GM18868 (cell line): ENCODE measurements around the gene TBX3.

Experiments used
- ATAC-seq: cut with Tn5 transposase; IDR thresholded peaks from one replicate; pipeline ENCODE4 v1.9.1; 2021; ENCODE audit warnings: mild to moderate bottlenecking, moderate library complexity; ENCODE audit not compliant: unreplicated experiment

TBX3 gene

DNA sequence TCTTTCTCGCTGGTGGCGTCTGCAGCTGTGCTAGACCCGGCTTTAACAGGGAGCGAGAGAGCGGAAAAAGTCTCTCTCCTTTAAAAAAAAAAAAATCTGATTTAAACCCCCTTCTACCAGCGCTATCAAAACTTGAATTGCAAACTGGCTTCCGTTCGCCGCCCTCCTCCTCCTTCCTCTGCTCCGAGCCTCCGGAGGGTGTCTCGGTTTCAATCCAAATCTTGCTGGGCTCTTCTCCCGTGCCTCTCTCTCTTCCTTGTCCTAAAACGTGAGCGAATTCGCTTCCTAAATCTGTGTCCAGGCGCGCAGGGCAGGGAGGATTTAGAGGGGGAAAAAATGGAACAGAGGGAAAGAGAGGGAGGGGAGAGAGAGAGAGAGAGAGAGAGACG lies 272 bp downstream of the TBX3 start:
- no peak for ATAC-seq

DNA sequence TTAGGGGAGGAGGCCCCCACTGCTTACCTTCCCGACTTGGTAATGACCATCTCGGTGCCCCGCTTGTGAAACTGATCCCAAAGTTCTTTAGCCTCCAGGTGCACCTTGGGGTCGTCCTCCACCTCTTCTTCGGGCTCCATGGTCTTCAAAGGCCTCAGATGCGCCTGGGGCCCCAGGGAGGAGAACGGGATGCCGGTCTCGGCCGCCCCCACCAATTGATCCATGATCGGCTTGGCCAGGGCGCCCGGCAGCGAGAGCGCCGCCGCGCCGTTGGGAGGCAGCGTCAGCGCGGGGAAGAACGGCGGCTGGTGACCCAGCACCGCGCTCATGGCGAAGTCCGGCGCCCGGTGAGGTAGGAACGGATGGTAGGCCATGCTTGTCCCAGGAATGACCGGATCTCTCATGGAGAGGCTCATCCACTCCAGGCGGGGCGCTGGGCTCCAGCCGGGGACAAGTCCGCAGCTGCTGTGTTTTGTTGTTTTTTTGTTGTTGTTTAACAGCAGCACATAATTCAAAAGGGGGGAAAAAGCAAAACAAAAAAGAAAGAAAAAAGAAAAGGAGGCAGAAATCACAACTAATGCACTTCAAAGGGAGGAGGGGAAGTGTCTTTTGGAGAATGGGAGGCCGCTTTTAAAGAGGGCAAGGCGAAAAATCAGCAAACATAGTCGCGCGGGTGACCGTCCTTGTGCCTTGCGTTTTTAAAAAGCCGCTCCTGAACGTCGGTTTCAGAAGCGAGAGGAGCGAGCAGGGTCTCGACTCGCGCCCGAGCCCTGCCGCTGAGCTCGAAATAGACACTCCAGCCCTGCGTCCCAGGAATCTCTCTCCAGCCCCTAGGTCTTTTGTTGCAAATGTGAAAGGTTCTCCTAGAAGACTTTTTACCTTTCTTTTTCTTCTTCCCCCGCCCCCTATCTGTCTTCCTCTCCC lies 928 bp downstream of the TBX3 start:
- ATAC-seq, result no peak

DNA sequence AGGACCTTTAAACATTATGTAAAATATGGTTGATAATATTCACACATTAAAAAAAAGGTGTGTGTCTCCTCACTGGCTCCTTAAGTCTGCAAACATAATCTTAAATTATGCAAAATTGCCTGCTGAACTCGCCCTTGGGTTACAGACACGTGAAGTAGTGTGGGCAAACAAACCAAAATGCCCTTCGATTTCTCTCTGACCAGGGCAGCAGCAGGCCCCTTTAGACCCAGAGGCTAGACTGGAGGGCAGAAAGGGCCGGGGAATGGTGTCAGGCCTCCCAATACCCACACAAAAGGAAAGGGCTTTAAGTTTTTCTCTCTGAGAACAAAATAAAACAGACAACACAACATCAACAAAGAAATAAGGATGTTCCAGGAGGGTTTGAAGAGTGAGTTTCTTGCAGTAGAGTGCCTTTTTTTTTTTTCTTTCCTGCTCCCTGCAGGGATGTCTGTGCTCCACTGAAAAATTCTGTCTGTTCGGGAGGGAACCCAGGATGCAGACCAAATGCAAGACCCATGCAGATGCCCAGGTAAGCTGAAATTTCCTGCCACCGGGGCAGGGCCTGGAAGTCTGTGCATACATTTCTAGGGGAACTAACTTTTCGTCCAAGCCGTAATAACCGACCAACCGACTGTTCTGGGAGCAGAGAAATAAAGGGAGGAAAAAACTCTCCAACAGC lies 1.7 kb downstream of the TBX3 start:
- no peak for ATAC-seq

GRCh38 chr12:114681116-114681871 lies 2.7 kb downstream of the TBX3 start:
- ATAC-seq, result no peak

- ATAC-seq, result no peak
Measured at GRCh38 chr12:114680604-114681069, 3.3 kb downstream of the TBX3 start.

GRCh38 chr12:114679942-114680341 lies 4.0 kb downstream of the TBX3 start:
- ATAC-seq, result no peak

DNA sequence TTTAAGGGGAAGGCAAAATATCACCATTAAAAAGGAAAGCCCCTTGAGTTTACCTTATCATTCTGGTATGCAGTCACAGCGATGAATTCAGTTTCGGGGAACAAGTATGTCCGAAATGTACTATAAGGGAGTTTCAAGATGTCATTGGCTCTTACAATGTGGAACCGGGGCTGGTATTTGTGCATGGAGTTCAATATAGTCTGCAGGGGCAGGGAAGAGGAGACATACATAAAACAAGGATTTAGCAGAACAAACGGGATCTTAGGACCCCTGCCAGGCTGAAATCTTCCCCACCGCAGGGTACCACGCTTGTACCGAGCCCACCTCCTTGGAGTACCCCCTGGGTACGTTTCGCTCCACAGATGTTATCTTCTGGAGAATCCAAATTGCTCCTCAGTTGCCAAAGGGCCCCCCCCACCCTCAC lies 4.5 kb downstream of the TBX3 start:
- no peak for ATAC-seq

DNA sequence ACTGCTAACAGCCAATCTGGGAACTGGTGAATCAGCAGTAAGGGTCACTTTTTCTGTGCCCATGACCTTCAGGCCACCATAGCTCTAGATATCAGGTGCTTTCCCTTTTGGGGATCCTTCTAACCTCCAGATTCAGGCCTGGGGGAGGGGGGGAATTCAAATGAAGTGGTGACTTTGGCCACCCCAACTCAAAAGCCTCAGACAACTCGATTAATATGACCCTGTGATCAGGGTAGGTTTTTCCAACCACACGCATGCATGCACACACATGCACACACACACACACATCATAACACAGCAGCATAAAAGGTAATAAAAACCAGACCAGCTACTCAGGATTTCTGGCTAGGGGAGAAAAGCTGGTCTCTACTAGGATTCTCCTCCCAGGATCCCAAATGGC lies 5.3 kb downstream of the TBX3 start:
- ATAC-seq, result no peak

GRCh38 chr12:114678028-114678427 lies 5.9 kb downstream of the TBX3 start:
- ATAC-seq, result no peak

DNA sequence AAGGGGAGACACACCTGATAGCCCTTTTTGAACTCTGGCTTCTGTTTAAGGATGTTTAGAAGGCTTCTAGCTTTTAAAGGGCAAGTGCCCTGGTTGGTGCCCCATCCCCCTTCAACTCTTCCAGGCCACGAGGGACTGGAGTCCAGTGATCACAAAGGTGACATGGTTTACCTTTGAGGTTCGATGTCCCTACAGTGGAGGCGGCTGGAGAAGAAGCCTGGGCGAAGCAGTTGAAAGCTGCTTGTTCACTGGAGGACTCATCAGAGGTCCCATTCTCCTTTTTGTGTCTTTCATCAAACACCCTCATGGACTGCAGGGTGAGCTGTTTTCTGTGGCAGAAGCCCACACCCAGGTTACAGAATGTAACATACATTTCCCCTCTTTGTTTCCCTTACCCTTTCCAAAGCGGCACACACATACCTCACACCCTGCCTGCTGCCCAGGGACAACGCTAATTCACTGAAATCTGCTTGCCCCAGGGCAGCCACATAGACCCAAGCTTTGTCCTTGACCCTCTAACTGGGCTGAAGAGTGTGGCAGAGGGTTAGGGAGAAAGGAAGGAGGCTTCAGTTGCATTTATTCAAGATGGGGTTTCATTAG lies 7.7 kb downstream of the TBX3 start:
- ATAC-seq, result no peak

- ATAC-seq, result no peak
Measured at GRCh38 chr12:114674251-114675047, 9.5 kb downstream of the TBX3 start.

DNA sequence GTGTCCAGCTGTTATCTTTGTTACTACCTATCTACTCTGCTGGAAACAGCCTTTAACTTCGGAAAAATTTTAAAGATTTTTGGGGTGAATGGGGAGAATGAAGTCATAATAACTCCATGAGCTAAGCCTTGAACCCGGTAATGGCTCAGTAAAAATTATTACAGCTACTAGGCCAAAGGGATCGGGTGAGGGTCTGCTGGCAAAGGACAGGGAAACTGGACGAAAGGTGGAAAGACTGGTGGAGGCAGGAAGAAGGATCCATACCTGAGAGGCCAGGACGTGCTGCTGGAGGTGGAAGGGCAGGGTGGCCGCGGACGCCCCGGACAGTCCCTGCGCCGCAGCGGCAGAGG lies 10.1 kb downstream of the TBX3 start:
- ATAC-seq, result no peak

- ATAC-seq, result no peak
Measured at GRCh38 chr12:114673169-114673833, 10.7 kb downstream of the TBX3 start.

- no peak for ATAC-seq
Measured at GRCh38 chr12:114672817-114673168, 11.2 kb downstream of the TBX3 start.

GRCh38 chr12:114671443-114672411 lies 12.2 kb downstream of the TBX3 start:
- no peak for ATAC-seq

DNA sequence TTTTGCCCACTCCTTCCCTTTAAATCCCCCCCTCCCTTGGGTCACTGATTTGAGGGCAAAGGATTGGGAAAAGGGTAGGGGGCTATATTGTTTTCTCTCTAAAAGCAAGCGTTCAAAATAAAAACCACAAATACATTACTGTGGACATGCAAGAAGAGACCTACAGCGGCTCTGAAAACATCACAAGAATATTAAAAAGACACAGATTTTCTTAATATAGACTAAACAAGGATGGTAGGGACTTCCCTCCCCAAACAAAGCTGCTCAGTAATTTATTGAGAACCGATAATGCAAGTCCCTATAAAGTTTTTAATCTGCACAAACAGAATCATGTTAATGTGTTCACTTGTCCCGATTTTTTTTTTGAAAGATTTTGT lies 12.9 kb downstream of the TBX3 start:
- no peak for ATAC-seq

DNA sequence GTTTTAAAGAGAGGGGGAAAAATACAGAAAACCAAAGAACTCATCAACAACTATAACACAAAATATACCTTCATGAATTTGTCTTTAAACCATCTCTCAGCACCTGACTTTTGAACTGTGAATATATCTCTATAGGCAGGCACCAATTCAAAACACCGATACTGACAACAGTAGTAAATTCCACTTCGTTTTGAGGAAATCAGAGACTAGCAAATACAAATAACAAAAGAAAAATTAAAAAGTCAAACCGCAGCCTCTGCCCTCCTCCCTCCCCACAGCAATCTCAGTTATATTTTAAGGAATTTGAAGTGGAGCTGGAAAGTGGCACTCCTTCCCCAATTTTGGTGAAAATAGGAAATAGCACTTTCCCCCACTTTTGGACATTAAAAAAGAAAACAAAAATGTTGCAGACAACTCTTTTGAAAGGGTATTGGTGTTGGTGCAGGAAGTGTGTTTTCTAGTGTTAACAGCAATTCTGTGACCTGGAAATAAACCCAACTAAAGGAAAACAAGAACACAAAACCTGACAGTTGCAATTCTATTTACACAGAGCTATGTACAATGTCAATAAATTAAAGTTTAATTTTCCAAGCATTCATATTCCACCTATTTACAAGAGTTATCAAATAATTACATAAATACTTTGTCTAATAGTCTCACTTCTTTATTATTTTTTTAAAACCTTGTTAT lies 13.5 kb downstream of the TBX3 start:
- ATAC-seq, result no peak
